ENCODE measurements around the gene CAMK2D.

DNA sequence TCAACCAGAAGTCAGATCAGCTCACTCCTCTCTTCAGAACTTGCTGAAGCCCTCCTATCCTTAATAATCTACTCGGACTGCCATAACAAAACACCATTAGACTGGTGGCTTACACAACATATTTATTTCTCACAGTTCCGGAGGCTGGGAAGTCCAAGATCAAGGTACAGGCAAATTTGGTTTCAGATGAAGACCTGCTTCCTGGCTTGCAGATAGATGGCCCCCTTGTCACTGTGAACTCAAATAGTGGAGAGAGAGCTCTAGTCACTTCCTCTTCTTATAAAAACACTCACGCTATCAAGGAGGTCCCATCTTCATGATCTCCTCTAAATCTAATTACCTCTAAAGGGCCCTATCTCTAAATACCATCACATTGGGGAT, 125.1 kb downstream of the CAMK2D start:
- TF ChIP-seq, protein P1, sequence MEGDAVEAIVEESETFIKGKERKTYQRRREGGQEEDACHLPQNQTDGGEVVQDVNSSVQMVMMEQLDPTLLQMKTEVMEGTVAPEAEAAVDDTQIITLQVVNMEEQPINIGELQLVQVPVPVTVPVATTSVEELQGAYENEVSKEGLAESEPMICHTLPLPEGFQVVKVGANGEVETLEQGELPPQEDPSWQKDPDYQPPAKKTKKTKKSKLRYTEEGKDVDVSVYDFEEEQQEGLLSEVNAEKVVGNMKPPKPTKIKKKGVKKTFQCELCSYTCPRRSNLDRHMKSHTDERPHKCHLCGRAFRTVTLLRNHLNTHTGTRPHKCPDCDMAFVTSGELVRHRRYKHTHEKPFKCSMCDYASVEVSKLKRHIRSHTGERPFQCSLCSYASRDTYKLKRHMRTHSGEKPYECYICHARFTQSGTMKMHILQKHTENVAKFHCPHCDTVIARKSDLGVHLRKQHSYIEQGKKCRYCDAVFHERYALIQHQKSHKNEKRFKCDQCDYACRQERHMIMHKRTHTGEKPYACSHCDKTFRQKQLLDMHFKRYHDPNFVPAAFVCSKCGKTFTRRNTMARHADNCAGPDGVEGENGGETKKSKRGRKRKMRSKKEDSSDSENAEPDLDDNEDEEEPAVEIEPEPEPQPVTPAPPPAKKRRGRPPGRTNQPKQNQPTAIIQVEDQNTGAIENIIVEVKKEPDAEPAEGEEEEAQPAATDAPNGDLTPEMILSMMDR (IDR thresholded peaks at IDR 0.05): no peak
- TF ChIP-seq KDM1A (IDR thresholded peaks at IDR 0.05; ENCODE audit: low read depth) (no peak), FOSL2 (IDR thresholded peaks at IDR 0.05) (no peak), FOSL2 (CRISPR knock-in tag; IDR thresholded peaks at IDR 0.05) (no peak), HDAC2 (IDR thresholded peaks at IDR 0.05) (no peak), MAFK (IDR thresholded peaks at IDR 0.05; ENCODE audit: partially characterized antibody) (no peak), TP53 (CRISPR knock-in tag; IDR thresholded peaks at IDR 0.05) (no peak), POLR2A (IDR thresholded peaks at IDR 0.05; ENCODE audit: low read length) (no peak), PHF8 (IDR thresholded peaks at IDR 0.05; ENCODE audit: borderline replicate concordance, low read depth) (no peak), NPAS2 (CRISPR knock-in tag; IDR thresholded peaks at IDR 0.05; ENCODE audit: borderline replicate concordance) (no peak), MYC (IDR thresholded peaks at IDR 0.05; ENCODE audit: borderline replicate concordance, low read length) (no peak)
- TF ChIP-seq, protein P2, sequence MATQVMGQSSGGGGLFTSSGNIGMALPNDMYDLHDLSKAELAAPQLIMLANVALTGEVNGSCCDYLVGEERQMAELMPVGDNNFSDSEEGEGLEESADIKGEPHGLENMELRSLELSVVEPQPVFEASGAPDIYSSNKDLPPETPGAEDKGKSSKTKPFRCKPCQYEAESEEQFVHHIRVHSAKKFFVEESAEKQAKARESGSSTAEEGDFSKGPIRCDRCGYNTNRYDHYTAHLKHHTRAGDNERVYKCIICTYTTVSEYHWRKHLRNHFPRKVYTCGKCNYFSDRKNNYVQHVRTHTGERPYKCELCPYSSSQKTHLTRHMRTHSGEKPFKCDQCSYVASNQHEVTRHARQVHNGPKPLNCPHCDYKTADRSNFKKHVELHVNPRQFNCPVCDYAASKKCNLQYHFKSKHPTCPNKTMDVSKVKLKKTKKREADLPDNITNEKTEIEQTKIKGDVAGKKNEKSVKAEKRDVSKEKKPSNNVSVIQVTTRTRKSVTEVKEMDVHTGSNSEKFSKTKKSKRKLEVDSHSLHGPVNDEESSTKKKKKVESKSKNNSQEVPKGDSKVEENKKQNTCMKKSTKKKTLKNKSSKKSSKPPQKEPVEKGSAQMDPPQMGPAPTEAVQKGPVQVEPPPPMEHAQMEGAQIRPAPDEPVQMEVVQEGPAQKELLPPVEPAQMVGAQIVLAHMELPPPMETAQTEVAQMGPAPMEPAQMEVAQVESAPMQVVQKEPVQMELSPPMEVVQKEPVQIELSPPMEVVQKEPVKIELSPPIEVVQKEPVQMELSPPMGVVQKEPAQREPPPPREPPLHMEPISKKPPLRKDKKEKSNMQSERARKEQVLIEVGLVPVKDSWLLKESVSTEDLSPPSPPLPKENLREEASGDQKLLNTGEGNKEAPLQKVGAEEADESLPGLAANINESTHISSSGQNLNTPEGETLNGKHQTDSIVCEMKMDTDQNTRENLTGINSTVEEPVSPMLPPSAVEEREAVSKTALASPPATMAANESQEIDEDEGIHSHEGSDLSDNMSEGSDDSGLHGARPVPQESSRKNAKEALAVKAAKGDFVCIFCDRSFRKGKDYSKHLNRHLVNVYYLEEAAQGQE (IDR thresholded peaks at IDR 0.05): no peak

All from A549 (cell line).